Iris pigment epithelial cell (primary cell): ENCODE measurements around the gene PLCH1.
A peak's percentile ranks its signal among the peaks of the same experiment; 100 is the strongest.
"Not testable (repeated sequence)": the region's sequence is repeated elsewhere in the genome, so short reads cannot be mapped to it uniquely, and the experiment has no call there.

Experiments
- DNase-seq: peaks from one replicate; pipeline ENCODE4 v3.0.0-alpha.2; 2011; ENCODE audit warnings: low read depth

Gene PLCH1

GRCh38 chr3:155646128-155646527 is 98.7 kb downstream of the PLCH1 start:
- DNase-seq: no peak

- DNase-seq: no peak
Measured at GRCh38 chr3:155643581-155644165, 101.2 kb downstream of the PLCH1 start.

GRCh38 chr3:155641956-155642355 is 102.9 kb downstream of the PLCH1 start:
- no peak for DNase-seq

GRCh38 chr3:155640098-155640497 is 104.8 kb downstream of the PLCH1 start:
- no peak for DNase-seq

- no peak for DNase-seq
Measured at GRCh38 chr3:155639462-155640055, 105.3 kb downstream of the PLCH1 start.

- DNase-seq: not testable (repeated sequence)
Measured at GRCh38 chr3:155638461-155638860, 106.4 kb downstream of the PLCH1 start.

GRCh38 chr3:155637567-155637966 is 107.3 kb downstream of the PLCH1 start:
- no peak for DNase-seq

GRCh38 chr3:155635056-155635455 is 109.8 kb downstream of the PLCH1 start:
- no peak for DNase-seq

GRCh38 chr3:155634121-155634719 is 110.7 kb downstream of the PLCH1 start:
- DNase-seq: no peak

- peak; percentile 9 for DNase-seq
Measured at GRCh38 chr3:155631323-155632019, 113.4 kb downstream of the PLCH1 start.

GRCh38 chr3:155629556-155629955 is 115.3 kb downstream of the PLCH1 start:
- DNase-seq: no peak

- no peak for DNase-seq
Measured at GRCh38 chr3:155629056-155629455, 115.8 kb downstream of the PLCH1 start.

- not testable (repeated sequence) for DNase-seq
Measured at GRCh38 chr3:155622647-155623046, 122.2 kb downstream of the PLCH1 start.

- not testable (repeated sequence) for DNase-seq
Measured at GRCh38 chr3:155620552-155620951, 124.3 kb downstream of the PLCH1 start.

- DNase-seq: no peak
Measured at GRCh38 chr3:155619118-155619915, 125.6 kb downstream of the PLCH1 start.

GRCh38 chr3:155618543-155618942 is 126.3 kb downstream of the PLCH1 start:
- DNase-seq: no peak

GRCh38 chr3:155617346-155617925 is 127.4 kb downstream of the PLCH1 start:
- DNase-seq: no peak

- not testable (repeated sequence) for DNase-seq
Measured at GRCh38 chr3:155615141-155615540, 129.7 kb downstream of the PLCH1 start.

- DNase-seq: not testable (repeated sequence)
Measured at GRCh38 chr3:155614410-155614809, 130.5 kb downstream of the PLCH1 start.

GRCh38 chr3:155611456-155611855 is 133.4 kb downstream of the PLCH1 start:
- DNase-seq: no peak

- DNase-seq: no peak
Measured at GRCh38 chr3:155609586-155609985, 135.3 kb downstream of the PLCH1 start.
